Fibroblast of peridontal ligament (primary cell): ENCODE results near the gene ATPAF2.
A peak's percentile ranks its signal among the peaks of the same experiment; 100 is the strongest.

ENCODE experiments used
- DNase-seq: peaks from one replicate; pipeline ENCODE4 v3.0.0-alpha.2; 2010; ENCODE audit errors: extremely low read depth

Gene ATPAF2

GRCh38 chr17:17985555-17985954 lies 53.4 kb downstream of the ATPAF2 start:
- no peak for DNase-seq

DNA sequence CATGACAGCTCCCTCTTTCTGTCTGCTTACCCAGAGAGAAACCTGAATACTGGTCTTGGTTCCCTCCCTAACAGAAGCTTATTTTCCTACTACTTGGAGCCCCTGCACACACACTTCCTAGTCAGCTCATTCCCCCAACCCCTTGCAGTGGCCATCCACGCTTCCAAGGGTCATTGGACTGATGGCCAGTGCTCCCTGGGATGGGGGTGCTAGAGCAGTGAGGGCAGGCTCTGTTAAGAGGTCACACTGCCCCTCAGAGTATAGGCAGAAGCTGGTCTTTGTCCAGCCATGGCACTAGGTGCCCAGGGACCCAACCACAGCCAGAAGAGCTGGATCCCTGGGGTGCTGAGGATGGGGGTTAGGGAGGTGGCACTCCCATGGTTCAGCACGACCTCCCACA lies 53.8 kb downstream of the ATPAF2 start:
- no peak for DNase-seq

DNA sequence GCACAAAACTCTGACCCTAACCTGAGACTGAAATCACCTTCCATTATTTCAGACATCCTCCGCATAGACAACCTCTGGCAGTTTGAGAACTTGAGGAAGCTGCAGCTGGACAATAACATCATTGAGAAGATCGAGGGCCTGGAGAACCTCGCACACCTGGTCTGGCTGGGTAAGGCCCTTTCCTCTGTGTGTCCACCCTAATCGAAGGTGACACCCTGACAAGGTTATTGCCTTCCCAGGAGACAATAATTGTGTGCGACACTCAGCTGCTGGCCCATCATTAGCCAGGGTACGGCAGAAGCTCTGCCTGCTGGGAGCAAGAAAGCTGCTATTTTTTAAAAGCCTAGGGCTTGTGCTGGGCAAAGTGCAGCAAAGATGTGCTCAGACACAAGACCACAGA lies 55.2 kb downstream of the ATPAF2 start:
- DNase-seq, result no peak

- DNase-seq, result no peak
Observed at GRCh38 chr17:17983376-17983775, 55.6 kb downstream of the ATPAF2 start.

- no peak for DNase-seq
Observed at GRCh38 chr17:17982801-17983200, 56.2 kb downstream of the ATPAF2 start.

DNA sequence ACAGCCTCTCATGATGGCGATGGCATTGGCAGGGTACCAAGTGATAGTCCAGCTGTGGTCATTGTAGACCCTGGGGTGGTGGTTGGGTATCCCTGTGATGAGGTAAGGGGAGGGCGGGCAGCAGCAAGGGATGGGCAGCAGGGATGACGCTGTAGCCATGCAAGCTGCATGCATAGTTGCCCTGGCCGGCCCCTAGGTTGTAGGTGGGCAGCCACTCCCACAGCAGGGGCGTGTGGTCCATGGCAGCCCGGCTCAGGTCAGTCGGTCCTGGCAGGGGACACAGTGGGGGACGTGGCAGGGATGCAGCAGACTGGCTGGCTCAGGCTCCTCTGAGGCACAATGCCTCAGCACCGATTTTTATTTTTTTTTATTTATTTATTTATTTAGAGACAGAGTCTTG lies 57.6 kb downstream of the ATPAF2 start:
- no peak for DNase-seq

DNA sequence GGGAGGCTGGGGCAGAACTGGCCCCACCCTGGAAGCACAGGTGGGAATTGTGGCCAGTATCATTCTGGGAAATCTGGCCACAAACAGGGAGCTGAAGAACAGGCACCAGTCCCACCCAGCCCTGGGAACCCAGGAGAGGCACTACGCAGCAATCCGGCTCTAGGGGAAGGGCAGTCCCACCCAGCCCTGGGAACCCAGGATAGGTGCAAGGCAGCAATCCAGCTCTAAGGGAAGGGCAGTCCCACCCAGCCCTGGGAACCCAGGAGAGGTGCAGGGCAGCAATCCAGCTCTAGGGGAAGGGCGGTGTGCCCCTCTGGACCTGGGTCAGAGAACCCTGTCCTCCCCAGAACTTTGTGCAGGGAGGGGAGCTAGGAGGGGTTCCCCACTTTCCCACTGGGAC lies 59.2 kb downstream of the ATPAF2 start:
- DNase-seq, result no peak

DNA sequence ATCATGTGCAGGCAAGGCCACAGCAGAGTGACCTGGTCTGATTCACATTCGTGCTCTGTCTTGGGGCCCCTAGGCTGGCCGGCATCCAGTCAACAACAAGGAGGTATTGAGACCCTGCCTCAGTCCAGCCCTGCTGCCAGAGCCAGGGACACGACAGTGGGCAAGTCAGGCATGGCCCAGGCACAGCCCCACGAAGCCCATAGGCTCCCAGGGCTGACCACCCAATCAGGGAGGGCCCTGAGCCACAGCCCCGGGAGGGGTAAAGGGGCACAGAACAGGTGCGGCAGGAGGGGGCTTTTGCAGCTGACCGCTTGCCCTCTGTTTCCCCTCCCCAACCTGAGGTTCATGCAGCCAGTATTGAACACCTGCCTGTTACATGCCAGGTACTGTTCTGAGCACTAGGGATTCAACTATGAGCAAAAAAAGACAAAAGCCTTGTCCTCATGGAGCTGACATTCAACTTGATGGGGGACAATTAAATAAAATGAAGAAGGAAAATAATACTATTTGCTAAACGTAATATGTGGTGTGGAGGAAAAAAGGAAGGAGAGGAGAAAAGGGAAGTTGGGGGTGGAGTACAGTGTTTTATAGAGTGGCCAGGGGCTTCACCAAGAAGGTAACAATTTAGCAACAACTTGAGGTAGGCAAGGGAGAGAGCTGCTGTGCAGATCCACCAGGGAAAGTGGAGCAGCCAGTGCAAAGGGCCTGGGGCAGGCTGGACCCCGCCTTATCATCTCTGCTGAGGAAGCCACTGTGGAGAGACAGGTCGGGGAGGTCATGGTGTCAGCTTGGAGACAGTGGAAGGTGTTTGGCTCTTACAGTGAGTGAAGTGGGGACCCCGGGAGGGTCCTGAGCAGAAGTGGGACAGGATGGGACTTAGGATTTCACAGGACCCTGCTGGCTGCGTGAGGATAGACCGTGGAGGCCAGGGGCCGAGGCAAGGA lies 60.2 kb downstream of the ATPAF2 start:
- DNase-seq, result no peak

GRCh38 chr17:17976931-17977570 lies 61.9 kb downstream of the ATPAF2 start:
- DNase-seq, result no peak

- DNase-seq, result no peak
Observed at GRCh38 chr17:17975436-17975835, 63.5 kb downstream of the ATPAF2 start.

DNA sequence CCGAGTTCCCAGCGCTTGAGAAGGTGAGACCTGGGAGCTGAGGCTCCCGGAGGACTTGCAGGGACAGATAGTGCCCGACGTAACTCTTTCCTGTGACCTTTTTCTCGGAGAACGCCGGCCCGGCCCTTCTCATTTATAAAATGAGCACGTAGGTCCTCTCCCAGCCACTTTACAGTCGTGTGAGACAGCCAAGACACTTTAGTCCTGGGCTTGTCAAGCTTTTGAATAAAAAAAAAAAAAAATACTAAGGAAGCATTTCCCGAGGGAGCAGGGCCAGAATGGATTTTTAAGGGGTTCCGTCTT lies 66.1 kb downstream of the ATPAF2 start:
- no peak for DNase-seq

GRCh38 chr17:17972126-17972951 lies 66.6 kb downstream of the ATPAF2 start, which contains the start of the genes DRC3 and TOM1L2:
TSS of gene DRC3 (plus strand) at chr17:17972862. CDS start at chr17:17977599, 4,737 bp downstream.
TSS of gene TOM1L2 (minus strand) at chr17:17972400. CDS start at chr17:17972313, 87 bp downstream.
- peak; percentile 100 for DNase-seq

- peak; percentile 25 for DNase-seq
Observed at GRCh38 chr17:17971431-17972125, 67.4 kb downstream of the ATPAF2 start.

DNA sequence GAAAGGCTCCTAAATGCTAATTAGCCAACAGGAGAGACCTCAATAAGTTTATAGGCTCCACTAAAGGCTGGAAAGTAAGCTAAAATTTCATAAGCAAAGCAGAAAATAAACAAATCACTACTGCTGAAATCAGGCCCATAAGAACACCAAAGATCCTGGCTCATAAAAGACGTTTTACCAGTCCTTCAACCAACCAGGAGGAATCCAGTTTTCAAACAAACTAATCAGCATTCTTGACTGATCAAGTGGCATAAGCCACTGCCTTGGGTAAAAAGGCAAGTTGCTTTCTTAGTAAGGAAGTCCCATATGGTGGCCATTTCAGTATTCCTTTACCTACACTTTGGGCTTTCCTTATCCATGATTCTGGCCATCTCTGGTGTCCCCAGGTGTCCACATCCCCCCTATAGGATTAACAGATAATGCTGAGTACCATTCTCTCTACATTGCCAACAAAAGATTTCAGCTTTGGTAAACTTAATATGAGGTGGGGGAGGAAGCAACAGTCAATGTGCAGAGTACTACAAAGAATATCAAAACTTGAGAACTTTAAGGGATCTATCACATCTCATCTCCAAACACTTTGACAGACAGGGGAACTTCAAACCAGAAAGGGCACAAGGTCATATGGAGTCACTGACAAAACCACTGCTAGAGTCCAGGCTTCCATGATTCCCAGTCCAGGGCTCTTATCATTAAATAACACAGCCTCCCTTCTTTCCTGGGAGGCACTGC lies 68.1 kb downstream of the ATPAF2 start:
- peak; percentile 51 for DNase-seq
